ENCODE results near the gene SEPTIN2.
"Not testable (repeated sequence)": the region's sequence is repeated elsewhere in the genome, so short reads cannot be mapped to it uniquely, and the experiment has no call there.

SEPTIN2 gene

GRCh38 chr2:241315879-241316631, at the start of gene SEPTIN2:
Gene SEPTIN2 (plus strand): TSS chr2:241315925. CDS start chr2:241324233, 8,308 bp downstream.
- DNase-seq = peak; percentile 14

DNA sequence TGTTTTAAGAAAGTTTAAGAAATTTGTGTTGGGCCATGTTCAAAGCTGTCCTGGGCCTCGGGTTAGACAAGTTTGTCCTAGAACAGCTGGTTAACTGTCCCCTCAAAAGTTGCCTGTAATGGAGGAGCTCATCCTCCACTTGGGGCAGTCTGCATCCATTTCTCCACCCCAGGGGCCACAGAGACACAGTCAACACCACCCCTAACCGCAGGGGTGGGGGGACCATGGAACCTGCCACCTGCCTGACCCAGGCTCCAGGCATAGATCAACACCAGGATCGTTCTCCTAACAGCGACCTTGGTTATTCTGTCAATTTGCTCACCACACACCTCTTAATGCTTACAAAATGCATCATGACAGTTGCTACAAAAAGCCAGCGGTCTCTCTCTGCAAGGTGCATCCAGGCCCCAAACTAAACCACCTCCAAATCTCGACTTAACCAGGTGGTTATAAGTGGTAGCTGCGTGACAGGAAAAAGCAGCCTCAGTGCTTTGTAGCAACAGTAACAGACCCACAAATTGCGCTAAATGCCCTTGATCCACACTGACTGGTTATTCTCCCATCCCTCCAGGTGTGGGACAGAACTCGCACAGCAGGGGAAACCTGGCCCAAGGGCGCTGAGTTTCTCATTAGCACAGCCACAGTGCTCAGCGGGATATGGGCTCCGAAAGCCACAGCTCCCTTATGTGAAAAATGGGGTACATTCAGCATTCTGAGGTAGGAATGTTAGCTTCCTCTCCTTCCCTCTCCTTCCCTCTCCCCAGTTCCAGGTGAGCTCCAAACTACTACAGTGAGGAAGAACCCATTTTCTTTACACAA, 48.3 kb upstream of the SEPTIN2 start:
- DNase-seq = no peak

GRCh38 chr2:241268306-241268705, 47.4 kb upstream of the SEPTIN2 start:
- no peak for DNase-seq

DNA sequence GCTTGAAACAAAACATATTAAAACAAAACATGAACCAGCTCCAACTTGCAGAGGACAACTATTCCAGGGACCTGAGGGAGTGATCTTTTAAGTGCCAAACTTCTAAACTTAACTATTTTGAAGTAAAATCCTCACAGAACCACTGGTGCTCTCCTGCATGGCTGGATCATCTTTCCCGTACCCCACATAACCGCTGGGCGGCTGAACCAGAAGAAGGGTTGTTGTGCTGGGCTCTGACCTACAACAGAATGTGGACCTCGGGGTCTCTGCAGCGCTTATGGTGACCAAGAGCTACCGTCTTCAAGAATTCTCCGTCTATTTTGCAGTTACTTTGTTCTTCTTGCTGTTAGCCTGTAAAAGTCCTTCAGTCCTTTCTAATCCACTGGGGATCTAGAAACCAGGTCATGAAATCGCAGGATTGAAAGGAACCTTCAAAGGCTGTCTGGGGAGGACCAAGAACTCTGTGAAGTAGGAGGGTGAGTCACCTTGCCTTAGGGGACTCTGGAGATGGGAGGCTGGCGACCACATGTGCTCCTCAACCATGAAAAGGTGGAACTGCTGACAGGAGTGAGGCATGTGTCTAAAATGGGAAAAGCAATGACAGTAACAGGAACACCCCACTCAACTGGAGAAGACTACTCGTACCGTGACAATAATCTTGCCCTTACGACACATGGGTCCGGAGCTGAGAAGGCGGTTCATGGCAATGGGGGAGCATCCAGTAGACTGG, 46.8 kb upstream of the SEPTIN2 start:
- DNase-seq = no peak

DNA sequence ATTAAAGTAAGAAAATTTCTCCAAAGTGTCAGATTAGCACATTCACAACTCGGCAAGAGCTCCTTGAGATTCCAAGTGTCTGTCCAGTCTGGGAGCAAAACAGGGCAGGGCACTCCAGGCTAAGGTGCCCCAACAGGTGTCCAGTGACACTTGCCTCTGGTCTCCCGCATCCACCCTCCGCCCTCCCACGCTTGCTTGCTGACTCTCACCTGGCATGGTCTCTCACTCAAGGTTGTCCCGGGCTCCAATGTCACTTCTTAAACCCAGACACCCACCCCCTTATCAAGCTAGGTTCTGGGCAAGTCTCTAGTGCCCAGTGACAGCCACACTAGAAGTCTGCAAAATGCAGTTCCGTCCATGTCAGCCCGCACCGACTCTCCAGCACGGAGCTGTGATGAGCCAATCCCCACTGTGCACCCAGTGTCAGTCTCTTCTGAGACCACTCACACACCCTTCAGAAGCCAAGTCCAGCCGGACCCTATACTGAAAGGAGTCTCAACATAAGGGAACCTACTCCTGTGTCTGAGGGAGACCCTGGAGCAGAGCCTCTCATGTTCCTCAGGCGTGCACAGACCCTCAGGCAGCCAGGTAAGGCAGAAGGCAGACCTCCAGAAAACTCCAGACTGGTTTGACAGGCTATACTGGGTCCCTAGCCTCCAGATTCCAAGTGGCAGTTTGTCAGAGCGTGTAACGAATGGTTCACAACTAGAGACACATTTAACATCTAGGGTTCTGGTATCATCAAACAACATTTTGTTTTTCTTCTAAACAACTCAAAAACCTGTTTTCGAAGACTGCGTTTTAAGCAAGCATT, 45.8 kb upstream of the SEPTIN2 start:
- no peak for DNase-seq

GRCh38 chr2:241270531-241270930, 45.2 kb upstream of the SEPTIN2 start:
- no peak for DNase-seq

- no peak for DNase-seq
Measured at GRCh38 chr2:241271706-241272302, 43.9 kb upstream of the SEPTIN2 start.

- DNase-seq = no peak
Measured at GRCh38 chr2:241272303-241273209, 43.2 kb upstream of the SEPTIN2 start.

GRCh38 chr2:241273210-241274020, 42.3 kb upstream of the SEPTIN2 start:
- DNase-seq = no peak

- DNase-seq = no peak
Measured at GRCh38 chr2:241274127-241274526, 41.6 kb upstream of the SEPTIN2 start.

DNA sequence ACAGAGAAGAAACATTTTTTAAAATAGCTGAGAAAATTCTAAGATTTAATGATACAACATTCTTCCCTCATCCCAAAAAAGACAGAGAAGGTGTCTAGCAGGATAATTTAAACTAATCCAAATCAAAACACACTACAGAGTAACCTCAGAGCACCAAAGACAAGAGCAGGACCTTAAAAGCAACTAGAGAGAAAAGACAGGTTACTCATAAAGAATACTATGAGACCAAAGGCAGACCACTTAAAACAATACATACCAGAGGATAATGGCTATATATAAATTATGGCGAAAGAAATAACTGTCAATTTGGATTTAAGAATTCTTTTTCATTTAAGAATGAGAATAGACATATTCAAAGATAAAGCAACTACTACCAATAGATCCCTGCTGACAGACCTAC, 40.2 kb upstream of the SEPTIN2 start:
- no peak for DNase-seq

- no peak for DNase-seq
Measured at GRCh38 chr2:241275910-241276309, 39.8 kb upstream of the SEPTIN2 start.

DNA sequence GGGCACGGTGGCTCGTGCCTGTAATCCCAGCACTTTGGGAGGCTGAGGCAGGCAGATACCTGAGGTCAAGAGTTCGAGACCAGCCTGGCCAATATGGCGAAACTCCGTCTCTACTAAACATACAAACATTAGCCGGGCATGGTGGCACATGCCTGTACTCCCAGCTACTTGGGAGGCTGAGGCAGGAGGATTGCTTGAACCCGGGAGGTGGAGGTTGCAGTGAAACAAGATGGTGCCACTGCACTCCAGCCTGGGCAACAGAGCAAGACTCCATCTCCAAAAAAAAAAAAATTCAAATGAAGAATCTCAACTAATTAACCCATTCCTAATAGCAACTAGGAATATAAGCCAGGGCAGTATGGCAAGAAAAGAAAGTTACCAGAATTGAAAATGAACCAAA, 37.4 kb upstream of the SEPTIN2 start:
- DNase-seq = not testable (repeated sequence)

- no peak for DNase-seq
Measured at GRCh38 chr2:241279413-241279812, 36.3 kb upstream of the SEPTIN2 start.

- no peak for DNase-seq
Measured at GRCh38 chr2:241279828-241280227, 35.9 kb upstream of the SEPTIN2 start.

DNA sequence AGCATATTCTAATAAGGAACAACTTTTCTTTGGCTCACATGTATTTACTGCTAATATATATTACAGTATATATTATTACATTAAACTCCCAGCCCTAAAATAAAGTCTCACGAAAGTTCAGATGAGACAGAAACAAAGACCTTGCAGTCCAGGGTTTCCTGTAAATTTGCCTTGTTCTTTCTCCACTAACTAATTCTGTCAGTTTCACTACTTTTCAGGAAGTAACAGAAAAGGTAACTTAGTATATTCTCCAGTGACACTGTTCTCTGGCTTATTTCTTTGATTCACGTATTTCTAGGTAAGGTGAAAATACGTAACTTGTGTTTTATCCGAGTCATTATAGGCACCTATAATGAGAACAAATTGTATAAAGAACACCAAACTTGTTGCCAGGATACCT, 35.4 kb upstream of the SEPTIN2 start:
- DNase-seq = no peak

DNA sequence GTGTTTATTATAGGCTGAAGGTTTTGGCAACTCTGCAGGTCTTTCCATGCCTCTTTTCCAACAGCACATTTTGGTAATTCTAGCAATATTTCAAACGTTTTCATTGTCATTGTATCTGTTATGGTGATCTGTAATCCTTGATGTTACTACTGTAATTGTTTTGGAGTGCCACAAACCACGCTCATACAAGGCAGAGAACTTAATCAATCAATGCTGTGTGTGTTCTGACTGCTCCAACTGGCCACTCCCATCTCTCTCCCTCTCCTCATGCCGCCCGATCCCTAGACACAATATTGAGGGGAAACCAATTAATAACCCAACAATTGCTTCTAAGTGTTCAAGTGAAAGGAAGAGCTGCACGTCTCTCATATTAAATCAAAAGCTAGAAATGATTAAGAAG, 33.2 kb upstream of the SEPTIN2 start:
- DNase-seq = no peak

DNA sequence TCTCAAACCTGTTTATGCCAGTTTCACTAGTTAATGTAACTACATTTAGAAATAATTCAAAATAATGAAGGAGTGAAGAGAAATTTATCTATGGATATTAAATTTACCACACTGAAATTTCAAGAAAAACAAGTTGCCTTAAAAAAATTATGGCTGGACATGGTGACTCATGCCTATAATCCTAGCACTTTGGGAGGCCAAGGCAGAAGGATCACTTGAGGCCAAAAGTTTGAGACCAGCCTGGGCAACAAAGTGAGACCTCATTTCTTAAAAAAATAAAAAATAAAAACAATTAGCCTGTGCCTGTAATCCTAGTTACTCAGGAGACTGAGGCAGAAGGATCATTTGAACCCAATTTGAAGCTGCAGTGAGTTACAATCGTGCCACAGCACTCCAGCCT, 30.1 kb upstream of the SEPTIN2 start:
- no peak for DNase-seq

DNA sequence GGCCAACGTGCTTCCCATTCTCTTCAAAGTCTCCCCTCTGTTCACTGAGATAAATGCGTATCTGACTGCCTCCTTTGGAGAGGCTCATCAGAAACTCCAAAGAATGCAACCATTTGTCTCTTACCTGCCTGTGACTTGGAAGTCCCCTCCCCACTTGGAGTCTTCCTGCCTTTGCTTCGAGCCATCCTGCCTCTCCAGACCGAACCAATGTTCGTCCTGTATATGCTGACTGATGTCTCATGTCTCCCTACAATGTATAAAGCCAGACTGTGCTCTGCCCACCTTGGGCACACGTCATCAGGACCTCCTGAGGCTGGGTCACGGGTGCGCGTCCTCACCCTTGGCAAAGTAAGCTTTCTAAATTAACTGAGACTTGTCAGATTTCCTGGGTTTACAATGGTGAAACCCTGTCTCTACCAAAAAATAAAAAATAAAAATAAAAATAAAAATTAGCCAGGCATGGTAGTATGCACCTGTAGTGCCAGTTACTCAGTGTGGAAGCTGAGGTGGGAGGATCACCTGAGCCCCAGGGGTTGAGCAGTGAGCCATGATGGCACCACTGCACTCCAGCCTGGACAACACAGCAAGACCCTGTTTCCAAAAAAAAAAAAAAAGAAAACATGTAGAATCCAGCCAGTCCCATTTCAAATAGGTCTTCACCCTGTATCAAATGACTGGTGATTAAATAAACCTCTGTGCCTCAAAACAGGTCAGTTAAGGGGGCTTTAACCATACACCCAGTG, 29.2 kb upstream of the SEPTIN2 start:
- no peak for DNase-seq
